Measurements from ENCODE around the gene GPRC5A.

GPRC5A gene

DNA sequence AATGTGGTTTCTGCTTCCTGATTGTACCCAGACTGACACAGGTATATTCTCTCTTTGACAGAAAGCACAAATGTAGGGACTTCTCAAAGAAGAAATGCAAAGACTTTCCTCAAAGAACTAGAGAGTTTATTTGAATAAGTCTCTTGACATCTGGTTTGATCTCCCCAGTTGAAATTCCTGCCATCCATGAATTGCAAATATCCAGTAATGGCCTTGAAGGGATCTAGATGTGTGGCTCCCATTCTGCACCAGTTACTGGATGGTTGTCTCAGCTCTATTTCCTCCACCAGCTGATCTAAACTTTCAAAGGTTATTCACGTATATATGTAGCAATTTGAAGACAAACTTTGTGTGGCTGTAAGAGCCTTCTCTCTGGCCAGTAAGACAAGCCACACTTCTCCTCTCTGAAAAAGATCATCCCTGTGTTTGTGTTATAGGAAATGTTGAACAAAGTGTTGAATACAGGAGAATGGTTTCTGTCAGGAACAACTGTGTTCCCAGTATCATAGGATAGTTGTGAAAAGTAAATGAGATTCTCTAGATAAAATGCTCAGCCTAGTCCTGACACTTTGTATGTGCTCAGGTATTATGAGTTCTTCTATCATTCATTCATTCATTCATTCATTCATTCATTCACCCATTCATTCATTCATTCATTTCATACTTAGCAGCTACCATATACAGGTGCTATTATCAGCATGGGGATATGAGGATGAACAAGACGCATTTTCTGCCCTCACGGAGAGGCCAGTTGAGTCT is 22.7 kb upstream of the GPRC5A start:
- H3K27ac ChIP-seq = no peak overlapping the region
- no peaks in the 10 kb centered on the region for H3K27me3 ChIP-seq (replicated peaks)
- H3K36me3 ChIP-seq (replicated peaks) = no peaks in the 10 kb centered on the region
- no peak overlapping the region for H3K4me3 ChIP-seq (ENCODE audit: low read depth, low read length)
- in situ Hi-C loops (cut with HindIII; ENCODE audit: low pct_ligation_motif_present, low sequenced_read_pairs) = no loop called here
- TF ChIP-seq, protein P1, sequence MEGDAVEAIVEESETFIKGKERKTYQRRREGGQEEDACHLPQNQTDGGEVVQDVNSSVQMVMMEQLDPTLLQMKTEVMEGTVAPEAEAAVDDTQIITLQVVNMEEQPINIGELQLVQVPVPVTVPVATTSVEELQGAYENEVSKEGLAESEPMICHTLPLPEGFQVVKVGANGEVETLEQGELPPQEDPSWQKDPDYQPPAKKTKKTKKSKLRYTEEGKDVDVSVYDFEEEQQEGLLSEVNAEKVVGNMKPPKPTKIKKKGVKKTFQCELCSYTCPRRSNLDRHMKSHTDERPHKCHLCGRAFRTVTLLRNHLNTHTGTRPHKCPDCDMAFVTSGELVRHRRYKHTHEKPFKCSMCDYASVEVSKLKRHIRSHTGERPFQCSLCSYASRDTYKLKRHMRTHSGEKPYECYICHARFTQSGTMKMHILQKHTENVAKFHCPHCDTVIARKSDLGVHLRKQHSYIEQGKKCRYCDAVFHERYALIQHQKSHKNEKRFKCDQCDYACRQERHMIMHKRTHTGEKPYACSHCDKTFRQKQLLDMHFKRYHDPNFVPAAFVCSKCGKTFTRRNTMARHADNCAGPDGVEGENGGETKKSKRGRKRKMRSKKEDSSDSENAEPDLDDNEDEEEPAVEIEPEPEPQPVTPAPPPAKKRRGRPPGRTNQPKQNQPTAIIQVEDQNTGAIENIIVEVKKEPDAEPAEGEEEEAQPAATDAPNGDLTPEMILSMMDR (IDR thresholded peaks at IDR 0.05; ENCODE audit: low read depth, low read length, missing control alignments) = no peak
- no peak for DNase-seq

DNA sequence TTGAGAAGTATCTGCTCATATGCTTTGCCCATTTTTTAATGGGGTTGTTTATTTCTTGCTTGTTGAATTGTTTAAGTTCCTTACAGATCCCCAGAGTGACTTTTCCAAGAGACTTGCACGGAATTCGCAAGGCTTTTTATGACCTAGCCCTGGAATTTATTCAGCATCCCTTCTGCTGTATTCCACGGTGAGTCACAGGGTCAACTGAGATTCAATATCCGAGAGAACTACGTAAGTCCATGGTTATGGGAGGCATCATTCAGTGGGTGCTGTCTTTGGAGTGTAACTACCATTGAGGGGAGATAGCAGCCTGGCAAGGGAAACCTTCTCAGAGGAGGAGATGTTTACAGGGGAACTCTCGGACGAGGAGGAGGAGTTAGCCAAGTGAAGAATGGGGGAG is 20.9 kb upstream of the GPRC5A start:
- Histone ChIP-seq H3K27ac (peak overlapping the region; percentile 96), H3K4me3 (ENCODE audit: low read depth, low read length) (no peak overlapping the region), H3K36me3 (replicated peaks) (no peaks in the 10 kb centered on the region), H3K27me3 (replicated peaks) (no peaks in the 10 kb centered on the region)
- DNase-seq = peak; percentile 98
- in situ Hi-C loops (cut with HindIII; ENCODE audit: low pct_ligation_motif_present, low sequenced_read_pairs) = no loop called here
- TF ChIP-seq, protein P1 (IDR thresholded peaks at IDR 0.05; ENCODE audit: low read depth, low read length, missing control alignments) = no peak

DNA sequence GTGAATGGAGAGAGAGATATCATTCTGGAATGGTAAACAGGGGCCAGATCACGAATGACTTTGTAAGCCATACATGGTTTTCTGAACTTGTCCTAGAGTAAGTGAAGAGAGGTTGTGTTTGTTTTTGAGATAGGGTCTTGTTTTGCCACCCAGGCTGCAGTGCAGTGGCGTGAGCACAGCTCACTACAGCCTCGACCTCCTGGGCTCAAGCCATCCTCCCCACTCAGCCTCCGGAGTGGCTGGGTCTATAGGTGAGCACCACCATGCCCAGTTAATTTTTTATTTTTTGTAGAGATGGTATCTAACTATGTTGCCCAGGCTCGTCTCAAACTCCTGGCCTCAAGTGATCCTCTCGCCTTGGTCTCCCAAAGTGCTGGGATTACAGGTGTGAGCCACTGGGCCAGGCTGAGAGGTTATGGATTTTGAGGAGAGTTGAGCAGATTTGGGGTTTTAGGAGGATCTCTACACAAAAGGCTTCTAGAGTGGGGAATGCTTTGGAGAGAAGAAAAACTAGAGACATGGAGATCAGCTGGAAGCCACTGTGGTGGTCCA is 19.7 kb upstream of the GPRC5A start:
- H3K4me3 ChIP-seq (ENCODE audit: low read depth, low read length) = no peak overlapping the region
- in situ Hi-C loops (cut with HindIII; ENCODE audit: low pct_ligation_motif_present, low sequenced_read_pairs) = no loop called here
- TF ChIP-seq, protein P1 (IDR thresholded peaks at IDR 0.05; ENCODE audit: low read depth, low read length, missing control alignments) = no peak
- no peaks in the 10 kb centered on the region for H3K36me3 ChIP-seq (replicated peaks)
- peak overlapping the region; percentile 96 for H3K27ac ChIP-seq
- no peaks in the 10 kb centered on the region for H3K27me3 ChIP-seq (replicated peaks)
- no peak for DNase-seq

DNA sequence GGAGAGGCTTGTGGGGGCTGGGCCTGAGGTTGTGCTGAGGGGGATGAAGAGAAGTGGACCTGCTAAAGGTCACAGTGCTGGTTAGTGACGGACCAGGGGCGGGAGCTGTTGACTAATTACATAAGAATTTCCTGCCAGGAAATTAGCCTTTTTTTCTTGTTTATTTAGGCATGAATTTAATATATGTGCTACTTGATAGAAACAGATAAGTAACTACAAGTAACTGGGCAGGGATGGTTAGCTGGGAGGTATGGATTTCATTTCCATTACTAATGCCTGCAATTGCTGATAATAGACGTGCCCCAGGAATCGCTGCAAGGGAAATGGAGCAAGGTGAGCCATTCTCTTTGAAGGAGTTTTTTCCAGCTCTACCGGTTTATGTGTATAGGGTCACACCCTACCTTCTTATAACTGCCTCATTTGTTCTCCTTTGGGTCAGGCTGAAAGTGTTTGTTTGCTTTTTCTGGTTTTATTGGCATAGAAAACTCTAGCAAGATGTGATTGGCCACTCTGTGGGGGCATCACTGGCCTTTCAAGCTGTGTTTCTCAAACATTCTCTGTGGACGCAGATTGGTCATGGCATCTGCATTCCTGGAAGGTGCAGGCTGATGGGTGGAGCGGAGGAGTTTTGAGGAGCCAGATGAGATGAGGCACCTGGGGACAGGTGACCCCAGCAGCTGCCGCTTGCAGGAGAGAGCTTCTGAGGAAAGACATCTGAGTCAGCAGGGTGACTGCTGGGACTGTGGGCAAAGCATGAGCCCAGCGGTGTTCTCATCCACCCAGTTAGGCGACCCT is 19.0 kb upstream of the GPRC5A start:
- H3K27ac ChIP-seq = peak overlapping the region; percentile 96
- DNase-seq = peak; percentile 83
- in situ Hi-C loops (cut with HindIII; ENCODE audit: low pct_ligation_motif_present, low sequenced_read_pairs) = no loop called here
- H3K4me3 ChIP-seq (ENCODE audit: low read depth, low read length) = peak overlapping the region; percentile 3
- no peaks in the 10 kb centered on the region for H3K27me3 ChIP-seq (replicated peaks)
- H3K36me3 ChIP-seq (replicated peaks) = no peaks in the 10 kb centered on the region
- TF ChIP-seq, protein P1 (IDR thresholded peaks at IDR 0.05; ENCODE audit: low read depth, low read length, missing control alignments) = no peak

DNA sequence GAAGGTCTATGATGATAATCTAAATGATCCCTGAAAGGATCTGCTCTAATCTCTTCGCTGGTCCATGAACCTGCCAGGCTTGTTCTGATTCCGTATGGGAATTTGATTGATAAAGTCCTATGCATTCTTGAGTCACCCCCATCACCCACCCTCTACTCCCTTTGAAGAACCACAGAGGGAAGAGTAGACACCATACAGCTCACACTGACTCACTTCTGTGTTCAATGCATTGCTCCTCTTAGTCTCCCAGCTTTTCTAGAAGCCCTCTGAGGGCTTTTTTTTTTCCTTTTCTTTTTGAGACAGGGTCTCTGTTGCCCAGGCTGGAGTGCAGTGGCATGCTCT is 18.5 kb upstream of the GPRC5A start:
- TF ChIP-seq, protein P1 (IDR thresholded peaks at IDR 0.05; ENCODE audit: low read depth, low read length, missing control alignments) = no peak
- no peaks in the 10 kb centered on the region for H3K36me3 ChIP-seq (replicated peaks)
- in situ Hi-C loops (cut with HindIII; ENCODE audit: low pct_ligation_motif_present, low sequenced_read_pairs) = no loop called here
- no peaks in the 10 kb centered on the region for H3K27me3 ChIP-seq (replicated peaks)
- DNase-seq = peak; percentile 70
- peak overlapping the region; percentile 96 for H3K27ac ChIP-seq
- no peak overlapping the region for H3K4me3 ChIP-seq (ENCODE audit: low read depth, low read length)
